D721Med (cell line): ENCODE data around the gene KAT14.
"Not testable (repeated sequence)": the region's sequence is repeated elsewhere in the genome, so short reads cannot be mapped to it uniquely, and the experiment has no call there.

Experiments
- DNase-seq: peaks from one replicate; pipeline ENCODE4 v3.0.0; 2011; ENCODE audit warnings: low spot score; ENCODE audit not compliant: insufficient read length
- FAIRE-seq: peaks from 2 replicates; lab custom pipeline; 2011; peaks lifted over from hg19 to GRCh38; lab: Jason Lieb, UNC
- CTCF ChIP-seq: IDR thresholded peaks from 2 replicates; pipeline ENCODE4 v1.5.1; 2012; ENCODE audit warnings: mild to moderate bottlenecking, control low read depth; ENCODE audit not compliant: insufficient read depth; ENCODE audit errors: missing control alignments

Gene KAT14

GRCh38 chr20:18224968-18225568, 87.4 kb downstream of the KAT14 start:
- DNase-seq (no peak), FAIRE-seq (no peak)
- TF ChIP-seq CTCF, result no peak

- DNase-seq (no peak), FAIRE-seq (no peak)
- no peak for TF ChIP-seq CTCF
These were observed 88.0 kb downstream of the KAT14 start for GRCh38 chr20:18225632-18226031.

- not testable (repeated sequence) for DNase-seq, FAIRE-seq
These were observed 89.1 kb downstream of the KAT14 start for GRCh38 chr20:18226741-18227140.

GRCh38 chr20:18233408-18233943, 95.8 kb downstream of the KAT14 start:
- TF ChIP-seq CTCF, result no peak
- DNase-seq, result no peak
- FAIRE-seq, result no peak
